Measurements from ENCODE around the gene AMY2B. TPM values are rescaled to one million over a fixed set of nuclear protein-coding genes. Genes with fewer than 3 reads are reported as not detected.
"Not testable (repeated sequence)": the region's sequence is repeated elsewhere in the genome, so short reads cannot be mapped to it uniquely, and the experiment has no call there.

Gene AMY2B
- 0.77 TPM for polyA plus RNA-seq (2013, experiment 1 of 2)
- polyA plus RNA-seq (2013, experiment 2 of 2), result 0.71 TPM

GRCh38 chr1:103571289-103571688 lies at the start of gene AMY2B:
AMY2B (plus strand) TSS chr1:103571589; CDS start chr1:103571603, 14 bp downstream.
- 89% methylated on average over 1 of the region's 2 CpGs for WGBS

GRCh38 chr1:103523346-103523745 lies 48.0 kb upstream of the AMY2B start:
- Histone ChIP-seq H3K4me2 (ENCODE audit: low read length, poor library complexity, severe bottlenecking) (no peak overlapping the region), H3K36me3 (ENCODE audit: control insufficient read depth in 1 of 2, insufficient read depth in 2 of 2, low read depth in 1 of 2, low read length in 2 of 2) (peaks cover 0 to 6% of the 10 kb centered on the region in 2 experiments)
- WGBS, result 93% methylated on average over 2 of the region's 3 CpGs

More at GRCh38 chr1:103571289-103571688, at the start of gene AMY2B:
- H3K9me3 ChIP-seq (ENCODE audit: control insufficient read depth, low read length); H2BK120ac ChIP-seq (ENCODE audit: low read depth, low read length); H3K23ac ChIP-seq (ENCODE audit: low read length in 2 of 2); H3K4me1 ChIP-seq (ENCODE audit: control insufficient read depth, insufficient read depth, low read depth, low read length); H2BK12ac ChIP-seq (ENCODE audit: low read length in 2 of 2); H2AK5ac ChIP-seq (ENCODE audit: low read length, severe bottlenecking); DNase-seq; H3K14ac ChIP-seq (ENCODE audit: low read length in 2 of 2); H2BK5ac ChIP-seq (ENCODE audit: low read depth, low read length, poor library complexity, severe bottlenecking); H4K91ac ChIP-seq (ENCODE audit: low read length); H3K4ac ChIP-seq (ENCODE audit: low read depth in 1 of 2, low read length in 2 of 2); H3K4me2 ChIP-seq (ENCODE audit: low read length, poor library complexity, severe bottlenecking); H3K18ac ChIP-seq (ENCODE audit: low read depth in 1 of 2, low read length in 2 of 2); H2BK15ac ChIP-seq (ENCODE audit: low read depth, poor library complexity, severe bottlenecking); H3K79me1 ChIP-seq (replicated peaks; ENCODE audit: low read length, poor library complexity, severe bottlenecking); H3K9ac ChIP-seq (ENCODE audit: low read length); H2AFZ ChIP-seq (ENCODE audit: low read depth, low read length); H3K27ac ChIP-seq (ENCODE audit: low read length, poor library complexity, severe bottlenecking); H4K8ac ChIP-seq (ENCODE audit: low read length); H3K4me3 ChIP-seq (ENCODE audit: insufficient read depth in 1 of 2, low read depth in 1 of 2, low read length in 2 of 2); H3K27me3 ChIP-seq (ENCODE audit: control insufficient read depth in 1 of 2, insufficient read depth in 1 of 2, low read length in 2 of 2): not testable (repeated sequence)
- H3K36me3 ChIP-seq (ENCODE audit: control insufficient read depth in 1 of 2, insufficient read depth in 2 of 2, low read depth in 1 of 2, low read length in 2 of 2), result peaks cover 0 to 15% of the 10 kb centered on the region in 2 experiments

GRCh38 chr1:103525114-103525606 lies 46.2 kb upstream of the AMY2B start:
- no peak overlapping the region for H2AK5ac ChIP-seq (ENCODE audit: low read length, severe bottlenecking)
- WGBS, result 16% methylated on average over 11 of the region's 34 CpGs

More at GRCh38 chr1:103523346-103523745, 48.0 kb upstream of the AMY2B start:
- Histone ChIP-seq H3K9ac (ENCODE audit: low read length) (no peak overlapping the region), H2BK120ac (ENCODE audit: low read depth, low read length) (no peak overlapping the region), H3K4me3 (ENCODE audit: insufficient read depth in 1 of 2, low read depth in 1 of 2, low read length in 2 of 2) (no peak overlapping the region), H2AK5ac (ENCODE audit: low read length, severe bottlenecking) (no peak overlapping the region), H2BK5ac (ENCODE audit: low read depth, low read length, poor library complexity, severe bottlenecking) (no peak overlapping the region), H2BK12ac (ENCODE audit: low read length in 2 of 2) (no peak overlapping the region), H3K4ac (ENCODE audit: low read depth in 1 of 2, low read length in 2 of 2) (no peak overlapping the region), H2BK15ac (ENCODE audit: low read depth, poor library complexity, severe bottlenecking) (no peak overlapping the region), H3K14ac (ENCODE audit: low read length in 2 of 2) (no peak overlapping the region), H3K27me3 (ENCODE audit: control insufficient read depth in 1 of 2, insufficient read depth in 1 of 2, low read length in 2 of 2) (no peaks in the 10 kb centered on the region), H3K4me1 (ENCODE audit: control insufficient read depth, insufficient read depth, low read depth, low read length) (no peaks in the 10 kb centered on the region), H3K79me1 (replicated peaks; ENCODE audit: low read length, poor library complexity, severe bottlenecking) (peaks cover 5% of the 10 kb centered on the region), H3K9me3 (ENCODE audit: control insufficient read depth, low read length) (no peaks in the 10 kb centered on the region), H4K8ac (ENCODE audit: low read length) (no peak overlapping the region), H3K18ac (ENCODE audit: low read depth in 1 of 2, low read length in 2 of 2) (no peak overlapping the region), H3K23ac (ENCODE audit: low read length in 2 of 2) (no peak overlapping the region), H3K27ac (ENCODE audit: low read length, poor library complexity, severe bottlenecking) (no peak overlapping the region), H2AFZ (ENCODE audit: low read depth, low read length) (no peak overlapping the region), H4K91ac (ENCODE audit: low read length) (no peak overlapping the region)
- DNase-seq, result no peak

GRCh38 chr1:103525607-103526507 lies 45.5 kb upstream of the AMY2B start, which contains the start of gene RNPC3:
RNPC3 (plus strand) TSS chr1:103525699; CDS start chr1:103526071, 372 bp downstream.
- Histone ChIP-seq H2BK12ac (ENCODE audit: low read length in 2 of 2) (no peak within 1 kb of the TSS), H3K14ac (ENCODE audit: low read length in 2 of 2) (no peak within 1 kb of the TSS), H3K27ac (ENCODE audit: low read length, poor library complexity, severe bottlenecking) (peak within 1 kb of the TSS; percentile 98), H2BK5ac (ENCODE audit: low read depth, low read length, poor library complexity, severe bottlenecking) (peak within 1 kb of the TSS; percentile 66), H3K4ac (ENCODE audit: low read depth in 1 of 2, low read length in 2 of 2) (peak within 1 kb of the TSS in 1 of 2 experiments; percentile 73), H2AFZ (ENCODE audit: low read depth, low read length) (peak within 1 kb of the TSS; percentile 11), H3K4me3 (ENCODE audit: insufficient read depth in 1 of 2, low read depth in 1 of 2, low read length in 2 of 2) (peak within 1 kb of the TSS; percentile 79 to 99), H3K9ac (ENCODE audit: low read length) (peak within 1 kb of the TSS; percentile 97), H3K18ac (ENCODE audit: low read depth in 1 of 2, low read length in 2 of 2) (peak within 1 kb of the TSS; percentile 70 to 83), H3K4me2 (ENCODE audit: low read length, poor library complexity, severe bottlenecking) (peak within 1 kb of the TSS; percentile 60), H3K79me1 (replicated peaks; ENCODE audit: low read length, poor library complexity, severe bottlenecking) (peaks cover 10% of the 10 kb centered on the region), H3K4me1 (ENCODE audit: control insufficient read depth, insufficient read depth, low read depth, low read length) (peaks cover 3% of the 10 kb centered on the region), H3K23ac (ENCODE audit: low read length in 2 of 2) (no peak within 1 kb of the TSS), H2BK15ac (ENCODE audit: low read depth, poor library complexity, severe bottlenecking) (peak within 1 kb of the TSS; percentile 88), H3K9me3 (ENCODE audit: control insufficient read depth, low read length) (no peaks in the 10 kb centered on the region), H3K27me3 (ENCODE audit: control insufficient read depth in 1 of 2, insufficient read depth in 1 of 2, low read length in 2 of 2) (no peaks in the 10 kb centered on the region), H3K36me3 (ENCODE audit: control insufficient read depth in 1 of 2, insufficient read depth in 2 of 2, low read depth in 1 of 2, low read length in 2 of 2) (peaks cover 3 to 31% of the 10 kb centered on the region in 2 experiments), H4K8ac (ENCODE audit: low read length) (peak within 1 kb of the TSS; percentile 82), H4K91ac (ENCODE audit: low read length) (peak within 1 kb of the TSS; percentile 8), H2AK5ac (ENCODE audit: low read length, severe bottlenecking) (no peak within 1 kb of the TSS), H2BK120ac (ENCODE audit: low read depth, low read length) (peak within 1 kb of the TSS; percentile 57)
- under 1% methylated on average over 45 of the region's 62 CpGs for WGBS
- DNase-seq, result peak; percentile 96

More at GRCh38 chr1:103525114-103525606, 46.2 kb upstream of the AMY2B start:
- H3K36me3 ChIP-seq (ENCODE audit: control insufficient read depth in 1 of 2, insufficient read depth in 2 of 2, low read depth in 1 of 2, low read length in 2 of 2), result peaks cover 3 to 24% of the 10 kb centered on the region in 2 experiments
- no peak overlapping the region for H2BK12ac ChIP-seq (ENCODE audit: low read length in 2 of 2)
- H2BK15ac ChIP-seq (ENCODE audit: low read depth, poor library complexity, severe bottlenecking), result no peak overlapping the region
- peaks cover 3% of the 10 kb centered on the region for H3K4me1 ChIP-seq (ENCODE audit: control insufficient read depth, insufficient read depth, low read depth, low read length)
- no peak overlapping the region for H4K8ac ChIP-seq (ENCODE audit: low read length)
- H3K4me2 ChIP-seq (ENCODE audit: low read length, poor library complexity, severe bottlenecking), result peak overlapping the region; percentile 60
- H3K14ac ChIP-seq (ENCODE audit: low read length in 2 of 2), result no peak overlapping the region
- no peak overlapping the region for H2BK120ac ChIP-seq (ENCODE audit: low read depth, low read length)
- H3K18ac ChIP-seq (ENCODE audit: low read depth in 1 of 2, low read length in 2 of 2), result no peak overlapping the region
- H2AFZ ChIP-seq (ENCODE audit: low read depth, low read length), result no peak overlapping the region
- H3K4me3 ChIP-seq (ENCODE audit: insufficient read depth in 1 of 2, low read depth in 1 of 2, low read length in 2 of 2), result peak overlapping the region in 1 of 2 experiments; percentile 74
- H4K91ac ChIP-seq (ENCODE audit: low read length), result no peak overlapping the region
- H3K23ac ChIP-seq (ENCODE audit: low read length in 2 of 2), result no peak overlapping the region
- H3K9me3 ChIP-seq (ENCODE audit: control insufficient read depth, low read length), result no peaks in the 10 kb centered on the region
- H3K27me3 ChIP-seq (ENCODE audit: control insufficient read depth in 1 of 2, insufficient read depth in 1 of 2, low read length in 2 of 2), result no peaks in the 10 kb centered on the region
- peak; percentile 70 for DNase-seq
- H3K4ac ChIP-seq (ENCODE audit: low read depth in 1 of 2, low read length in 2 of 2), result no peak overlapping the region
- H3K27ac ChIP-seq (ENCODE audit: low read length, poor library complexity, severe bottlenecking), result peak overlapping the region; percentile 18
- peaks cover 5% of the 10 kb centered on the region for H3K79me1 ChIP-seq (replicated peaks; ENCODE audit: low read length, poor library complexity, severe bottlenecking)
- no peak overlapping the region for H2BK5ac ChIP-seq (ENCODE audit: low read depth, low read length, poor library complexity, severe bottlenecking)
- peak overlapping the region; percentile 75 for H3K9ac ChIP-seq (ENCODE audit: low read length)

Measured in mesenchymal stem cell (in vitro differentiated cells and primary cell).